Fibroblast of pulmonary artery (primary cell): ENCODE results near the gene RAPGEF1.

Experiments used
- DNase-seq: peaks from one replicate; pipeline ENCODE4 v3.0.0-alpha.2; 2010; ENCODE audit warnings: low read depth
- H3K4me3 ChIP-seq: replicated peaks from 2 replicates; pipeline ENCODE4 v1.5.1; 2011; ENCODE audit warnings: low read depth, mild to moderate bottlenecking, control low read depth, low read length, moderate library complexity
- TF ChIP-seq, protein P1 (sequence below): IDR thresholded peaks from 2 replicates; pipeline ENCODE4 v1.5.1; 2011; ENCODE audit warnings: mild to moderate bottlenecking, control low read depth, low read length, inconsistent platforms; ENCODE audit errors: missing control alignments

Gene RAPGEF1

DNA sequence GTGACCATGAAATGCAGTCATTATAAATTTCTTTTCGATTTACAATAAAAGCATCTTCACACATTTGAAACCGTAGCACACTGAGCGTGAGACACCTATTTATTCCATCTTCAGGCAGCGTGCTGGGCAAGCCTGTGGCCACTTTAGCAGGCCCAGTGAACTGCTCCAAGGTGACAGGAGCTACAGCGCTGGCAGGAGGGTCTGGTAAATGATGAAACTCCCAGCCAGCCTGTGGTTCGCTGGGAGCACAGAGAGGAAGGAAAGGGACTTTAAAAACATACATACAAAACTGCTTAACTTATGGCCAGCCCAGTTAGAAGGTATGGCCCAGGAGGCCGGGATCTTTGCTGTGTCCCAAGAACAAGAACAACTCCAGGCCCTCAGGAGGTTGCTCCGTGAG, 5.1 kb downstream of the RAPGEF1 start:
- no peak for DNase-seq
- H3K4me3 ChIP-seq, result no peak overlapping the region
- TF ChIP-seq, protein P1, sequence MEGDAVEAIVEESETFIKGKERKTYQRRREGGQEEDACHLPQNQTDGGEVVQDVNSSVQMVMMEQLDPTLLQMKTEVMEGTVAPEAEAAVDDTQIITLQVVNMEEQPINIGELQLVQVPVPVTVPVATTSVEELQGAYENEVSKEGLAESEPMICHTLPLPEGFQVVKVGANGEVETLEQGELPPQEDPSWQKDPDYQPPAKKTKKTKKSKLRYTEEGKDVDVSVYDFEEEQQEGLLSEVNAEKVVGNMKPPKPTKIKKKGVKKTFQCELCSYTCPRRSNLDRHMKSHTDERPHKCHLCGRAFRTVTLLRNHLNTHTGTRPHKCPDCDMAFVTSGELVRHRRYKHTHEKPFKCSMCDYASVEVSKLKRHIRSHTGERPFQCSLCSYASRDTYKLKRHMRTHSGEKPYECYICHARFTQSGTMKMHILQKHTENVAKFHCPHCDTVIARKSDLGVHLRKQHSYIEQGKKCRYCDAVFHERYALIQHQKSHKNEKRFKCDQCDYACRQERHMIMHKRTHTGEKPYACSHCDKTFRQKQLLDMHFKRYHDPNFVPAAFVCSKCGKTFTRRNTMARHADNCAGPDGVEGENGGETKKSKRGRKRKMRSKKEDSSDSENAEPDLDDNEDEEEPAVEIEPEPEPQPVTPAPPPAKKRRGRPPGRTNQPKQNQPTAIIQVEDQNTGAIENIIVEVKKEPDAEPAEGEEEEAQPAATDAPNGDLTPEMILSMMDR, result no peak

GRCh38 chr9:131734165-131734610, 5.7 kb downstream of the RAPGEF1 start:
- no peak overlapping the region for H3K4me3 ChIP-seq
- TF ChIP-seq, protein P1, result no peak
- peak; percentile 47 for DNase-seq

GRCh38 chr9:131733541-131734061, 6.3 kb downstream of the RAPGEF1 start:
- DNase-seq, result peak; percentile 95
- H3K4me3 ChIP-seq, result no peak overlapping the region
- TF ChIP-seq, protein P1, result no peak

GRCh38 chr9:131732636-131733289, 7.1 kb downstream of the RAPGEF1 start:
- DNase-seq, result no peak
- TF ChIP-seq, protein P1, result no peak
- H3K4me3 ChIP-seq, result no peak overlapping the region

DNA sequence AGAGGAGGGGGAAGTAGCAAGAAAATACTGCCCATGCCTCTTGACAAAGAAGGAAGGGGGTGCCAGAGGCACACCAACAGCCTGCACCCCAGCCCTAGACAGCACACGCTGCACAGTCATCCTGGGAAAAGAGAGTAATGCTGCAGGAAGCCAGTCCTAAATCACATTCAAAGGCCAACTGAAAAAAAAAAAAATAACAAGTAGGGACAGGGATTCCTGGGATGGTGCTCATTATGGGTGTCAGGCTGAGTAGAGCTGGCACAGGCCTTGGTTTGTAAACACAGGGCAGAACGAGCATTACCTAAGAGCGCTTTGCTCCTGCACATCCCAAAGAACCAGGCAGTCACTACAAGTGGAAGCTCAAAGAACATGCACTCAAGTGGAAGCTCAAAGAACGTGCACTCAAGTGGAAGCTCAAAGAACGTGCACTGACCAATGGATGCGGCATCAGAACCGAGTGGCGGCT, 7.8 kb downstream of the RAPGEF1 start:
- no peak overlapping the region for H3K4me3 ChIP-seq
- TF ChIP-seq, protein P1, result no peak
- no peak for DNase-seq

DNA sequence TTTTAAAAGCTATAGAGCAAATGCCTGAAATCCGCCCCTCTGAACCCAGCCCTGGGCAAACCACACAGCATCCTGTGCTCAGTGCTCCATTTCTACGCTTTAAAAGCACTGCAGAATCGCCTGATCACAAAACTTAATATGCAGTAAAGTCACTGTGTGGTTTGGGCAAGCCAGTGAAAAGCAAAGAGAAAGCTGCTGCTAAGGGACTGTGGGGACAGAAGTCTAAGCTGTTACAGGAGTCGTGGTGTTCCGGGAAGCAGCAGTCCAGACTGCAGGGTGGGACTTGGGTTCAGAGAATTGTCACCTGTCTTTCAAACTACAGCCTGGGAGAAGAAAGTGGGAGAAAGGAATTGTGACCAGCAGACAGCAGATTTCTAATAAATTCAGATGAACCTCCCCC, 8.2 kb downstream of the RAPGEF1 start:
- TF ChIP-seq, protein P1, result no peak
- no peak overlapping the region for H3K4me3 ChIP-seq
- no peak for DNase-seq

- no peak overlapping the region for H3K4me3 ChIP-seq
- TF ChIP-seq, protein P1, result no peak
- DNase-seq, result no peak
Observed at GRCh38 chr9:131731237-131731636, 8.6 kb downstream of the RAPGEF1 start.
